DMS79 (cell line): ENCODE results near the gene RNGTT.
"Not testable (repeated sequence)": the region's sequence is repeated elsewhere in the genome, so short reads cannot be mapped to it uniquely, and the experiment has no call there.

Source experiments
- DNase-seq: peaks from one replicate; lab custom pipeline; 2025; lab: John Stamatoyannopoulos, UW

Gene RNGTT

DNA sequence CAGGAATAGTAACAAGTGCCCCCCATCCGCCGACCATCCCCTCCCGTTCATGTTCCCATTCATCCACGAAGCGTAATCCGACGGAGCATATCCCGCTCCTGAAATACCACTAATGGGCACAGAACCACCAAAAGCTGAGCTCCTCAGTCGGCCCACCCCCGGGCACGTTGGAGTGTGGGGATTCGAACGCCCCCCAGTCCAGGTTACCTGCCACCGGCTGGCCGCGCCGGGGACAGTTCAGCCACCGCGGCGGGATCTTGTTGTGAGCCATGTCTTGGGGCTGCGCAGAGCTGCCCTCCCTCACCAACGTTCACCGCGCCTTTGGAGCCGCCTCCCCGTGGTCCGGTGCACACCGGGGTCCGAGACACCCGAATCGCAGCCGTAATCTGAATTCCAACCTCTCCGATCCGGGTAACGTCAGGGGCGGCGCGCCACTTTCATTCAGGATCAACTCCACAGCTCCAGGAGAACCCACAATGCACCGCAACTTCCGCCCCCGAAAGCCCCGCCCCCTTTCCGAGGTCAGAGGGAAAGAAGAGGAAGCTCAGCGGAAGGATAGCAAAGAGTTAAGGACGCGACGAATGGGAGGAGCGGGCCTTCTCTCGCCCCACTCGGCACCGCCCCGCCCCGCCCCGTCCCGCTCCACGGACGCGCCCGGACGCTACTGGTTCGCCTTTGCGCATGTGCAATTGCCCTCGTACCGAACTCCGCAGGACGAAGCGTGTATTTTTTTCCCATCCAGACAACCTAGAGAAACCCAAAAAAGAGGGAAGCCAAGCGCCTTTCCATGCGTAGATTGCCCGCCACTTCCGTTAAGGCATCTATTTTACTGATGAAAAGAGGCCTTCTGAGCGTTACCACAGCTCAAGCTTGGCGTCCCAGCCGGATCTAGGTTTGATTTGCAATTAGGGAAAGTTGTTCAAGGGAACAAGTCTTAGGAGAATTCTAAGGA is at the start of gene RNGTT:
RNGTT (minus strand) TSS at position 480 of the 952 bp plus-strand sequence; CDS start at position 271, 209 bp downstream.
- peak; percentile 98 for DNase-seq

DNA sequence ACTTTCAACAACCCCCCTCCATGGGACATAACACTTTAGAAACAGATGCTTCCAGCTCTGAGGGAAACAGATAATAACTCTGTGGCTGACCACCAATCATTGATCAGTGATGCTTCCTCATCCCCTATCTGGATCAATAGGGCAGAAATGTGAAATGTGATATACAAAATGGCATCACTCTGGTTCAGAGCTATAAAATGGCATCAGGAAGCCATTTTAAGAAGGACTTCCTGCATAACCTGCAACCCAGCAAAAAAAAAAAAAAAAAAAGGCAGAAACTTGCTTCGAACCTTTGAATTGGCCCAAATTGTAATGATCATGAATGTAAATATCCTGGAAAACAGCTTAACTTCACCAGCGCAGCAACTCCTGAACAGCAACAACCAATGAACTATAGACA is 48.0 kb upstream of the RNGTT start:
- DNase-seq, result no peak

DNA sequence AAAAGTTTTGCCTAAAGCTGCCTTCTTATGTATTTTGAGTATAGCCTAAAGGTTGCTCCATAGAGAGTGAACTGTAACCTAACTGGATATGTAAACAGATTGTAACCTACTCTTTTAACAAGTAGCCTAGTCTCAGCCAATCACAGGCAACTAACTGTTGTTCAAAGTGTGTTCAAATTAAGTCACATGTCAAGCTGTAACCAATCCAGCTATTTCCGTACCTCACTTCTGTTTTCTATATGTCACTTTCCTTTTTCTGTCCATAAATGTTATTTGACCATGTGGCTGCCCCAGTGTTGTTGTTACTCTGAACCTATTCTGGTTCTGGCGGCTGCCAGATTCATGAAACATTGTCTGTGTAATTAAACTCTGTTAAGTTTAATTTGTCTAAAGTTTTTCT is 47.4 kb upstream of the RNGTT start:
- DNase-seq, result no peak

DNA sequence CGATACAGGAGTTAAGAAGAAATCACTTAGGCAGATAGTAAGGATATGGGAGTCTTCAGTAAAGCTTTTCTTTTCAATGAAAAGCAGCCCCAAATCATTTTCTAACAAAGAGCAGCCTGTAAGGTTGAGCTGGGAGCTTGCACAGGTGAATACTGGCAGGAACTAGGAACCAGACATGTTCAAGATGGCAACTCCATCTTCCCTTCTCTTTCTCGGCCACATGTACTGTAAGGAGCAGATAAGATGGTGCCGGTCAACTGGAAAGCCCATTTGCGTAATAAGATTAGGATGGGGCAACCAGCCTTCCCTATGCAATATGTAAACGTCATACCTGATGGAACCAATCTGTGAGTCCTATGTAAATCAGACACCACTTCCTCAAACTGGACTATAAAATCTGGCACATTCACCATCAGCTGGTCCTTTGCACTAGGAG is 46.2 kb upstream of the RNGTT start:
- no peak for DNase-seq

DNA sequence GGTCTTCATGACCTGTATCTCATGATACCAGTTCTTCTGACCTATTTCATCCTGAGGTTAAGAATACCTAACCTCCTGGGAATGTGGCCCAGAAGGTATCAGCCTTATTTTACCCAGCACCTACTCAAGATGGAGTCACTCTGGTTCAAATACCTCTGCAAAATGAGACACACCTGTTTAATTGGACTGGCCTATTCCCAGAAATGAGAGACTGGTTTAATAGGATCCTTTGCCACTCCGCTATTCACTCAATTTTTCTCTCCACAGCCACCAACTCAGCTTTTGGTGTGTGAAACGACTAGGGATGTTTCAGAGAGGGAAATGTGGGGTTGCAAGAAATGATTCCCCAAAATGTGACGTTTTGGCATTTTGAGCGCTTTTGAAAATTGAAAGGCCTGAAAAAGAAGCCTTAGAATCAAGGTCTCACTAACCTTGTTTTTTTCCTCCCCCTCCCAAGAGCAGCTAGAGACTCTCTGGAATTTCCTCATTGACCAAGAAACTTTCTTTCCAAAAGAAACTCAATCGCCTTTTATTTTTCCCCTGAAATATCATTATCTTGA is 45.5 kb upstream of the RNGTT start:
- no peak for DNase-seq

DNA sequence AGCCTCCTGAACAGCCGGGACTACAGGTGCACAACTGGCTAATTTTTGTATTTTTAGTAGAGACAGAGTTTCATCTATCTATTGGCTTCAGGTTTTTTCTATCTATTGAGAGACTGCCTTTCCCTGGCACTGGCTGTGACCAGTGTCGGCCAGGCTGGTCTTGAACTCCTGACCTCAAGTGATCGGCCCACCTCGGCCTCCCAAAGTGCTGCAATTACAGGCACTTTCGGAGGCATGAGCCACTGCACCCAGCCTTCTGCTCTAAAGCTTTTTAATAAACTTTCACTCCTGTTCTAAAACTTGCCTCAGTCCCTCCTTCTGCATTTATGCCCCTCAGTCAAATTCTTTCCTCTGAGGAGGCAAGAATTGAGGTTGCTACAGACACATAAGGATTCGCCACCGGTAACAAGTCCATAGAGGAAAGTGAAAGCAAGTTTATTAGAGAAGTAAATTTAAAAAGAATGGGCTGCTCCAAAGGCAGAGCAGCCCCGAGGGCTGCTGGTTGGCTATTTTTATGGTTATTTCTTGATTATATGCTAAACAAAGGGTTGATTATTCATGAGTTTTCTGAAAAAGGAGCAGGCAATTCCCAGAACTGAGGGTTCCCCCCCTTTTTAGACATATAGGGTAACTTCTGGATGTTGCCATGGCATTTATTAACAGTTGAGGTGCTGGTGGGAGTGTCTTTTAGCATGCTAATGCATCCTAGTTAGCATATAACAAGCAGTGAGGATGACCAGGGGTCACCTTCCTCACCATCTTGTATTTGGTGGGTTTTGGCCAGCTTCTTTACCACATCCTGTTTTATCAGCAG is 44.8 kb upstream of the RNGTT start:
- DNase-seq, result no peak

DNA sequence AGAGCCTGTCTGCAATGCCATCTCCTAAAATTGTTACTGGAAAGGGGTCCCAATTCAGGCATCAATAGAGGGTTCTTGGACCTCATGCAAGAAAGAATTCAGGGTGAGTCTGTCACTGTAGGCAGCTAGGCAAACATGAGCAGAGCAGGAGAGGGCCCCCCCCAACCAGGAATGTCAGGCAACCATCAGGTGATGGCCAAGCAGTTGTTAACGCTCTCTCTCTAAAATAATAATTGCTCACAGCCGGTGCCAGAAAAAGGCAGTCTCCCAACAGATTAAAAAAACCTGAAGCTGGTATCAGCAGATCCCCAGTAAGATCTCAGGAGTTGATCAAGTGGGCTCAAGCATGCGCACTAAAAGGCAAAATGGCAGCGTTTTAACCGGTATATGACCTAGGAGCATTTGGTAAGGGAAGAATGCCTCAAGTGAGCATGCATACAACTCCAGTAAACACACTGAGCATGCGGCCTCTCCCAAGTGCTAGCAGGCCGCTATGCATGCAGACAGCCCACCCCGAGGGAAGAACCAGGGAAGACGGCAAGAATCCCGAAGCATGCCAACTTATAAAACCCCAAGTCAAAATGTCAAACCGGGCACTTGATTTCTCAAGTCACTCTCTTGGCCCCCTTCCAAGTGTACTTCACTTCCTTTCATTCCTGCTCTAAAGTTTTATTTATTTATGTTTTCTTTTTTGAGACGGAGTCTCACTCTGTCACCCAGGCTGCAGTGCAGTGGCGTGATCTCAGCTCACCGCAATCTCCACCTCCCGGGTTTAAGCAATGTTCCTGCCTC is 44.0 kb upstream of the RNGTT start:
- DNase-seq, result peak; percentile 56

DNA sequence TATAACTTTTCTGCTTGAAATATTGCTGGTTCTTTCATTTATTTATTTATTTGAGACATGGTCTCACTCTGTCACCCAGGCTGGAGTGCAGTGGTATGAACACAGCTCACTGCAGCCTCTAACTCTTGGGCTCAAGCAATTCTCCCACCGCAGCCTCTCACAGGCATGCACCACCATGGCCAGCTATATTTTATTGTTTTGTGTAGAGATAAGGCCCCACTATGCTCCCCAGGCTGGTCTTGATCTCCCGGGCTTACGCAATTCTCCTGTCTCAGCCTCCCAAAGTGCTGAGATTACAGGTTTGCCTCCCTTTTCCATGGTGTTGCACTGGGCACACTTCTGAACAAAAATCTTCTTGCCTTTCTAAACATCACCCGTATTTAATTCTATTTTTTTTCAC is 39.1 kb upstream of the RNGTT start:
- no peak for DNase-seq

DNA sequence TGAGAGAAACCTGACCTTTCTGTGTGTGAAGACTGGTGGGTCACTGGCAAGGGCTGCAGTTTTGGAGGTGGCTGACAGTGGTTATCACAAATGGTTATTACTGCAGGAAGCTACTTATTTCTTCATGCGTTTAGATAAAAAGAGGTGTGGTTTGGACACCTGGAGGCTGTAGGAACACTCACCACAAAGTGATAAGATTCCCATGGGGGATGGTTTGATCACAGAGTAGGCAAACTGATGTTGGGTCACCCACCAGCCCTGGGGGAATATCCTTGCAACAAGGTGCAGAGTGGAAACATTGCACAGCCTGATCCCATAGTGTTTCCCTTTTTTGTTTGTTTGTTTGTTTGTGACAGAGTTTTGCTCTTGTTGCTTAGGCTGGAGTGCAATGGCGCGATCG is 33.9 kb upstream of the RNGTT start:
- no peak for DNase-seq

DNA sequence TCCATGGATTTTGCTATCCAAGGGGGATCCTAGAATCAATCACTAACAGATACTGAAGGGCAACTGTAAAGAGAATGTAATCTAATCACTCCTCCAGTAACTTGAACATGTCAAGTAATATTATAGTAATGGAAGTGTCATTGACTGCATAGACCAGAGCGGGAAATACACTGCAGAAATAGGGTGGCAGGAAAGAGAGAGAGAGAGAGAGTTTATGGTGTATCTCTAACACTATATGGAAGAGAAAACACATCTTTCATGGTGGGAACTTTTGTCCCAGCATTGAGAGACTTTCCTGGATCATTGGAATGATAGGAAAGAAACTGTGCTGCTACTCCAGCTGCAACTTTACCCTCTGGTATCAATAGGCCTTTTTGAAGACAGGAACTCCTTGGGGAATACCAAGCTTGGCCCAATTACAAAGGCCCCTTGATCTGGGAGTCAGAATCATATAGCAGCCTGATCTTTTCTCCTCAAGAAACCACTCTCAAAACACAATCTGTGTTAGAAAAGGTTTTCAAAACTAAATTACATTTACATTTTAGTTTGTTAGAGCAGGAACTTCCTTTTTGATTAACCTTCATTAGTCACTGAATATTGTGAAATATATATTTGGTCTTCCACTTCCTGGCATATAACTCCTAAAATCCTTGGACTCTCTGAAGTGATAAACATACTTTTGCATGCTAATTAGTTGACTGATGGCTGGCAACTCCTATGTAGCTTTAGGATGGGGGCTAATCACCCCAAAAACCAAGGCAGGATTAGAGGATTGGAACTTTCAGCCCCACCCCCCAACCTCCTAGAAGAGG is 29.5 kb upstream of the RNGTT start:
- no peak for DNase-seq

DNA sequence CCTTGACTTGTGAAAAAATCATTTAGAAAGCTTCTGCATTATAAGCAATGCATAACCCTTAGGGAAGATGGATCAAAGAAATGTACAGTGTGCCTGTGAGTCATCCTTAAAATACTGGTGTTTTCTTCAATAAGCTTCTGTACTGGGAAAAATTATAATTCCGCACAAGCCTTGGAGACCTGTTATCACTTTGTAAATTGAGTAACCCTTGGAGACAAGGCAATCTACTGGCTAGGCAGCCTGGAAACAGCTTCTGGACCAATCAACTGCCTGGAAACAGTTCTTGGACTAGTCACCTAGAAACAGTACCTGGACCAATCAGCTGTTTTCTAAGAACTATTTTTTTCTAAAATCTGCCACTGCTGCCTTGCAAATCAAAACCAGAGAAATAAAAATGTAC is 25.8 kb upstream of the RNGTT start:
- no peak for DNase-seq

DNA sequence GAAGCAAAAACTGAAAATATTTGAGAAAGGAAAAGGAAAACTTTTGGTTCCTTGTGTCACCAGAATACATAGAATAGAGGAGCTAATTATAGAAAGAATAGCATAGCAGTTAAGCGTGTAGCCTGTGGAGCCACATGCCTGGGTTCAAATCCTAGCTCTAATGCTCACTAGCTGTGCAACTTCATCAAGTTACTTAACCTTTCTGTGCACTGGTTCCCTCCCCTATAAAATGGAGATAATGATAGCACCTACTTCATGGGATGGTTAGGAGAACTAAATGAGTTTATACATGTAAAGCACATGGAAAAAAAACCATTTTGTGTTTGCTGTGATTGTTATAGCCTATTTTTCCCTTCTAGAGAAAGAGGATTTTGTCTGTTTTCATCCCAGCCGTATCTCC is 24.5 kb upstream of the RNGTT start:
- no peak for DNase-seq

DNA sequence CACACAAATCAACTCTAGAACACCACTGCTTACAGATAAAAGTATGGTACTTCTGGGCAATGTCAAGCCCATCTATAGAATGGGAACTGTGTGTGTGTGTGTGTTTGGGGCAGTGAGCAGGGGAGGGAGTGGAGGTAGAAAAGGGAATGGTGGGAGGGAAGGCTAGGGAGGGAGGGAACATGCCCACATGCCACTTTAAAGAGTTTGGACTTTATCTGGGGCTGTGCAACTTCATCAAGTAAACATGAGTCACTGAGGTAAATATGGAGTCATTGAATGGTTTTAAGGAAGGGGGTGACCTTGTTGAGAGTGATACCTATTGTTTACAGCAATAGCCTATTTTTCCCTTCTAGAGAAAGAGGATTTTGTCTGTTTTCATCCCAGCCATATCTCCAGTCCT is 22.5 kb upstream of the RNGTT start:
- no peak for DNase-seq

DNA sequence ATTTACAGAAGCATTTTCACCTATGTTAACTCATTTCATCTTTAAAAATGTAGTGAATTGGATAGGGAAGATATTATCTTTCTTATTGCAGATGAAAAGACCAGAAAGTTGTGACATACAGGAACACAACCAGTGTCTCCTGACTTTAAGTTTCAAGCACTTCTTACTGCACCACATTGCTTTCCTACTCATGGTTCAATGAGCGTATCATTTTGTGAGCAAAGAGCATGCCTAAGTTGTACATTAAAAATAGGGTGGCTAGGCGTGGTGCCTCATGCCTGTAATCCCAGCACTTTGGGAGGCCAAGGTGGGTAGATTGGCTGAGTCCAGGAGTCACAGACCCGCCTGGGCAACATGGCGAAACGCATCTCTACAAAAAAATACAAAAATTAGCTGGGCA is 21.2 kb upstream of the RNGTT start:
- DNase-seq, result no peak

DNA sequence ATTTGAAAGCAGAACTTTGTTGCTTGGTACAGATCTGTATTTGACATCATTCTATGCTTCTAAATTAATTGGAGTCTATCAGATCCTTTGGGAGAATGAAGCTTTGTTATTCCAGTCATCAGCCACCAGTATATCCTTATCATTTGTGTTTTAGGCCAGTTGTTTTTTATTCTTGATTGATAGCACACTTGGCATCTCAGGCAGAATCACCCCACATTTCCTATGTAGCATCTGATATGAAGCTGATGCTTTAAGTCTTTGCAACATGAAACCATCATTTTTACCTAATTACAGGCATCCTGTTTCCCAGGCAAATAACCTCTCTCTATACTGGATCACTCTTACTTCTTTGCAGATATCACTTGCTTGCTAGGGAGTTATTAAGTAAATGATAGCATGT is 20.7 kb upstream of the RNGTT start:
- no peak for DNase-seq

DNA sequence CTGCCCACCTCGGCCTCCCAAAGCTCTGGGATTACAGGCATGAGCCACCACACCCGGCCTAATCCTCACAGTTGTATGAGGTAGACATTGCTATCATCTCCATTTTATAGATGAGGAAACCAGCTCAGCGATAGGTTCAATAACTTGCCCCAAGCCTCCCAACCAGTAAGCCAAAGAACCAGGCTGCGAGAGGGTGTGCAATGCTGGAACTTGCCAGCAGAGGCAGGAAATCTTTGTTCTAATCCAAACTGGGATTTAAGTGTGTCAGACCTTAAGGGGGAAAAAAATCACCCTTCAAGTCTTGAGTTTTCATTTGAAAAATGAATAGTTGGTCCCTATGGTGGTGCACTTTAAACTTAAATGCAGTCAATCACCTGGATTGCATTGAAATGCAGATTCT is 20.1 kb upstream of the RNGTT start:
- no peak for DNase-seq

DNA sequence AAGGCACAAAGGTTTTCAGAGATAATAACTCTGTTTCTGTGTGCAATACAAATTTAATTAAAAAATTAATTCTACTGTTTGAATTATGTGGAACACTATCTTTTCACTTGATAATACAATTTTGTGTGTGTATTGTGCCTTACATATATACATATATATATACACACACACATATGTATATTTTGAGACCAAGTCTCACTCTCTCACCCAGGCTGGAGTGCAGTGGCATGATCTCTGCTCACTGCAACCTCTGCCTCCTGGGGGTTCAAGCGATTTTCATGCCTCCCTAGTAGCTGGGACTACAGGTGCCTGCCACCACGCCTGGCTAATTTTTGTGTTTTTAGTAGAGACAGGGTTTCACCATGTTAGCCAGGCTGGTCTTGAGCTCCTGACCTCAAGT is 19.7 kb upstream of the RNGTT start:
- not testable (repeated sequence) for DNase-seq

DNA sequence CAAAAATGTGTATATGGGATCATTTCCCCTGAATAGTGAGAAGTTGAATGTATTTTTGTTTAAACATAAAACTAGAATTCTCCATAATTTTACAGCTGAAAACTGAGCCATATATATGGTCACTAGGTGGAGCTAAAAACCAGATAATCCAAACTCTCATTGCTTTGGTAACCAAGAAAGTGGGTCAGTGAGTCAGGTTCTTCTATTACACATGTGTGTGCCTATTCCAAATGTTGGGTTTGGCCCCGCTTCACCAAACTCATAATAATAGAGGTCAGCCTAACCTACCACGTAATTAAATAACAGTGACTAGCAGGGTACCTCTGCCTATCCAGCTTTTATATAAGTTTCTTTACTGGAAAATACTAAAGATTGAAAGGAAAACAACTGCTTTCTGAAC is 19.3 kb upstream of the RNGTT start:
- peak; percentile 14 for DNase-seq

DNA sequence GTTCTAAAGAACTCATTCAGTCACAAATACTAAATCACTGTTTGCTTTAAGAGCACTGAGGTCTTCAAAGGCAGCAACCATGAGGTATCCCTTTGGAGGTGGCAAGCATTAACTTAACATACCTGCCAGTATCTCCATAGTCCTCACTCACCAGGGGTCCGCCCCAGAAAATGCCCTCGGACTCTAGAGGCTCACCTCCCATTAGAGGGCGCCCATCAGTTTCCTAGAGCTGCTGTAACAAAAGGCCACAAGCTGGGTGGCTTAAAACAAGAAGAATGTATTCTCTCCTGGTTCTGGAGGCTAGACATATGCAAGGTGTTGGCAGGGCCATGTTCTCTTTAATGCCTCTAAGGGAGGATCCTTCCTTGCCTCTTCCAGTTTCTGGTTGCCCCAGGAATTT is 12.0 kb upstream of the RNGTT start:
- DNase-seq, result no peak

DNA sequence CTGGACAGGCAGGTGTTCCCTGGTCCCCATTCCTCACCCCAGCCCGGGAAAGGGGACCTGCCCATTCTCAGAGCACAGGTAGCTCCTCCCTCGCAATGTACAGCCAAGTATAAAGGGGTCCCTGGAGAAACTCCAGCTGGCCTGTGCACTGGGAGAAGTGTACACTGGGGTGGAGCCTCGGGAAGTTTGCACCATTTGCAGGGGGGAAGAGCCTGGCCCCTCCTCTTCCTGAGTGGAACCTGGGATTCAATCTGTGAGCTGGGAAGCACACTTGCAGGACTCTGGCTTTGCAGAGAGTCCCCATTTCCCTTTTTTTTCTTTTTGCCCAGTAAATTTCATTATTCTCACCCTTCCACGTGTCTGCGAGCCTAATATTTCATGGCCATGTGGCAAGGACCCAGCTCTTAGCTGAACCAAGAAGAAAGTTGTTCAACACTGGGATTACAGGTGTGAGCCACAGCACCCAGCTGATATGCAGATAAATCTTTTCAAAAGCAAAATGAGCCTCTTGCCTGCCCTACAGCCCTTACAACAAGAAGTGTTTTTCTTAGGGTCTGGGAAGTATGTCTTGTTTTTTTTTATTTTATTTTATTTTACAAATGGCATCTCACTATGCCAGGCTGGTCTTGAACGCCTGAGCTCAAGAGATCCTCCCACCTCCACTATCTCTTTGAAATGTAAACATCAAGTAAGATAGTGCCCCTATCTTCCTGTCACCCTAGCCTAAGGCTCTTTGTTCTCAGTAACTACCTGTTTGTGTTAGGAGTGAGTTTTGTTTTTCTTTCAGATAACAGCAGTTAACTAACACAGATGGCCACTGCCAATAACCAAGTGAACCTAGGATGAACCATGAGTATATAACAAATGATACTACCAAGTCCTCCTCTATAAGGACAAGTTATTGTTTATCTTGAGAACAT is 9.3 kb upstream of the RNGTT start:
- DNase-seq, result no peak
